GM18870 (cell line): ENCODE measurements around the gene MAP3K9.

ENCODE experiments used
- ATAC-seq: cut with Tn5 transposase; IDR thresholded peaks from one replicate; pipeline ENCODE4 v1.9.1; 2021; ENCODE audit warnings: moderate library complexity; ENCODE audit not compliant: unreplicated experiment

MAP3K9 gene

GRCh38 chr14:70788898-70789297 is 20.4 kb downstream of the MAP3K9 start:
- ATAC-seq = no peak

- no peak for ATAC-seq
These were observed 23.8 kb downstream of the MAP3K9 start for GRCh38 chr14:70785556-70785955.

- ATAC-seq = no peak
These were observed 24.4 kb downstream of the MAP3K9 start for GRCh38 chr14:70784886-70785285.

- no peak for ATAC-seq
These were observed 27.0 kb downstream of the MAP3K9 start for GRCh38 chr14:70782361-70782760.

GRCh38 chr14:70780396-70781075 is 28.8 kb downstream of the MAP3K9 start:
- ATAC-seq = peak; percentile 75

GRCh38 chr14:70779667-70780066 is 29.6 kb downstream of the MAP3K9 start:
- ATAC-seq = no peak

GRCh38 chr14:70776197-70776596 is 33.1 kb downstream of the MAP3K9 start:
- ATAC-seq = no peak

GRCh38 chr14:70773182-70773862 is 36.0 kb downstream of the MAP3K9 start:
- no peak for ATAC-seq

GRCh38 chr14:70771781-70772212 is 37.5 kb downstream of the MAP3K9 start:
- ATAC-seq = no peak

GRCh38 chr14:70770490-70770889 is 38.8 kb downstream of the MAP3K9 start:
- ATAC-seq = no peak

GRCh38 chr14:70759398-70759797 is 49.9 kb downstream of the MAP3K9 start:
- ATAC-seq = no peak

- ATAC-seq = no peak
These were observed 53.7 kb downstream of the MAP3K9 start for GRCh38 chr14:70755655-70756054.

GRCh38 chr14:70754991-70755390 is 54.3 kb downstream of the MAP3K9 start:
- no peak for ATAC-seq

GRCh38 chr14:70753518-70753953 is 55.8 kb downstream of the MAP3K9 start:
- no peak for ATAC-seq

- no peak for ATAC-seq
These were observed 60.9 kb downstream of the MAP3K9 start for GRCh38 chr14:70748422-70748821.

- no peak for ATAC-seq
These were observed 64.7 kb downstream of the MAP3K9 start for GRCh38 chr14:70744641-70745040.

- no peak for ATAC-seq
These were observed 67.0 kb downstream of the MAP3K9 start for GRCh38 chr14:70742316-70742715.

GRCh38 chr14:70741482-70741881 is 67.8 kb downstream of the MAP3K9 start:
- ATAC-seq = no peak

GRCh38 chr14:70735043-70735442 is 74.3 kb downstream of the MAP3K9 start:
- no peak for ATAC-seq

GRCh38 chr14:70731447-70732239 is 77.7 kb downstream of the MAP3K9 start:
- no peak for ATAC-seq

- ATAC-seq = no peak
These were observed 78.9 kb downstream of the MAP3K9 start for GRCh38 chr14:70730393-70730792.
